Tibial artery (tissue), 4 donors: ENCODE data around the gene ATP8B1.

Experiments
- DNase-seq, 2 donors: peaks; one replicate each; pipeline ENCODE4 v3.0.0-alpha.2; 2019
- H3K27ac ChIP-seq, 2 donors: fragments of 200-600 bp; sonication (generic) in 1 of 2; 1 replicate in 1 of 2; 2 replicates in 1 of 2; pipeline ENCODE4 v1.5.1; 2018 to 2019; ENCODE audit warnings: mild to moderate bottlenecking in 1 of 2
- H3K27me3 ChIP-seq, 2 donors: fragments of 200-600 bp; sonication (generic) in 1 of 2; one replicate each; pipeline versions ENCODE4 v1.5.1 to v1.6.0; 2016 to 2019
- H3K36me3 ChIP-seq, 3 donors: fragments of 200-600 bp; sonication (generic) in 2 of 3; one replicate each; pipeline ENCODE4 v1.5.1; 2016 to 2019; ENCODE audit warnings: mild to moderate bottlenecking in 2 of 3
- H3K4me1 ChIP-seq, 4 donors: fragments of 200-600 bp; sonication (generic) in 2 of 4; 1 replicate in 3 of 4; 2 replicates in 1 of 4; pipeline ENCODE4 v1.5.1; 2016 to 2019
- H3K4me3 ChIP-seq, 2 donors: fragments of 200-600 bp; sonication (generic) in 1 of 2; 1 replicate in 1 of 2; 2 replicates in 1 of 2; pipeline ENCODE4 v1.5.1; 2018 to 2019; ENCODE audit warnings: mild to moderate bottlenecking in 2 of 2
- H3K9me3 ChIP-seq, 3 donors: fragments of 200-600 bp; sonication (generic) in 1 of 3; one replicate each; pipeline ENCODE4 v1.5.1; 2016 to 2019
- CTCF ChIP-seq, 2 experiments: fragments of 200-600 bp in 1 of 2; fragments of 450-650 bp in 1 of 2; IDR thresholded peaks; one replicate each; pipeline ENCODE4 v1.5.1; 2017 to 2019; ENCODE audit warnings: antibody characterized with exemption in 2 of 2, mild to moderate bottlenecking in 1 of 2, moderate library complexity in 1 of 2
- intact Hi-C: fragments of 100-400 bp; cut with DNase I; formaldehyde crosslinking; loops from one replicate; pipeline ENCODE4 v1.15.0; 2023; ENCODE audit warnings: low total_unique reads

Gene ATP8B1

DNA sequence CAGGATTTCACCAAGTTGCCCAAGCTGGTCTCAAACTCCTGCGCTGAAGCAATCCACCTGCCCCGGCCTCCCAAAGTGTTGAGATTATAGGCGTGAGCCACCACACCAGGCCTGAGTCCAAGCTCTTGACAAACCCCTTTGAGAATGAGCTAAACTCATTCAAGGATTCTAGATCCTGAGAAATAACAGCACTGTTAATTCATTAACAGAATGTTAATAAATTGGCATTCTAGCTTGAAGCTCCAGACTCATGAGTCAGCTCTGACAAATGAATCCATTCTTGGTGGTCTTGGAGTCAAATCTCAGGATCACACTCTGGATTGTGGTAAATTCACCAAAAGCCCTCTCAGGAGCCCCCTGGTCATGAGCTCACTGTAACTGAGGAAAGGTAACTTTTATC lies 183.2 kb downstream of the ATP8B1 start:
- intact Hi-C loops = no loop called here
- Histone ChIP-seq H3K4me1 (peaks cover 0 to 21% (median 15%) of the 10 kb centered on the region in 4 donors), H3K27me3 (no peaks in the 10 kb centered on the region), H3K27ac (no peak overlapping the region), H3K9me3 (no peaks in the 10 kb centered on the region), H3K4me3 (no peak overlapping the region), H3K36me3 (peaks cover 12 to 36% (median 14%) of the 10 kb centered on the region in 3 donors)
- no peak for DNase-seq
- no peak for TF ChIP-seq CTCF (IDR thresholded peaks at IDR 0.05)

DNA sequence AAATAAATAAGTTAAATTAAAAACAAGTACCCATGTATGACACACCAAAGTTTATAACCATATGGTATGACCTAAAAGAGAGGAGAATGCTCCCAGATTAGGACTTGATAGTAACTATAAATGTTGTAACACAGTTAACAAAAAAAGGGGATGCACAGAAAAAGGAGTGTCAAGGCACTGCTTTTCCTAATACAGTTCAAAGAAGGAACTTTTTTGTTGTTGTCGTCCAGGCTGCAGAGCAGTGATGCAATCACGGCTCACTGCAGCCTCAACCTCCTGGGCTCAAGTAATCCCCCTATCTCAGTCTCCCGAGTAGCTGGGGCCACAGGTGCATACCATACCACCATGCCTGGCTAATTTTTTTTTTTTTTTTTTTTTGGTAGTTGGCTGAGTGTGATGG lies 184.2 kb downstream of the ATP8B1 start:
- DNase-seq = no peak
- H3K4me3 ChIP-seq = no peak overlapping the region
- intact Hi-C loops = no loop called here
- H3K27ac ChIP-seq = no peak overlapping the region
- H3K4me1 ChIP-seq = peaks cover 0 to 21% (median 15%) of the 10 kb centered on the region in 4 donors
- no peaks in the 10 kb centered on the region for H3K27me3 ChIP-seq
- peaks cover 21 to 46% (median 23%) of the 10 kb centered on the region in 3 donors for H3K36me3 ChIP-seq
- no peak for TF ChIP-seq CTCF (IDR thresholded peaks at IDR 0.05)
- no peaks in the 10 kb centered on the region for H3K9me3 ChIP-seq

- H3K27me3 ChIP-seq = no peaks in the 10 kb centered on the region
- H3K36me3 ChIP-seq = peaks cover 83 to 99% (median 87%) of the 10 kb centered on the region in 3 donors
- no peak for DNase-seq
- intact Hi-C loops = no loop called here
- no peaks in the 10 kb centered on the region for H3K4me1 ChIP-seq
- H3K27ac ChIP-seq = no peak overlapping the region
- no peaks in the 10 kb centered on the region for H3K9me3 ChIP-seq
- H3K4me3 ChIP-seq = no peak overlapping the region
- no peak for TF ChIP-seq CTCF (IDR thresholded peaks at IDR 0.05)
These were observed 199.2 kb downstream of the ATP8B1 start for GRCh38 chr18:57603871-57604270.
